ENCODE measurements around the gene SCN1A.
A peak's percentile ranks its signal among the peaks of the same experiment; 100 is the strongest.
"Not testable (repeated sequence)": the region's sequence is repeated elsewhere in the genome, so short reads cannot be mapped to it uniquely, and the experiment has no call there.

The SCN1A gene

GRCh38 chr2:166081131-166081632 lies 46.6 kb downstream of the SCN1A start:
- DNase-seq (ENCODE audit: low read depth), result no peak

GRCh38 chr2:166074430-166074829 lies 53.4 kb downstream of the SCN1A start:
- no peak for DNase-seq (ENCODE audit: low read depth)

DNA sequence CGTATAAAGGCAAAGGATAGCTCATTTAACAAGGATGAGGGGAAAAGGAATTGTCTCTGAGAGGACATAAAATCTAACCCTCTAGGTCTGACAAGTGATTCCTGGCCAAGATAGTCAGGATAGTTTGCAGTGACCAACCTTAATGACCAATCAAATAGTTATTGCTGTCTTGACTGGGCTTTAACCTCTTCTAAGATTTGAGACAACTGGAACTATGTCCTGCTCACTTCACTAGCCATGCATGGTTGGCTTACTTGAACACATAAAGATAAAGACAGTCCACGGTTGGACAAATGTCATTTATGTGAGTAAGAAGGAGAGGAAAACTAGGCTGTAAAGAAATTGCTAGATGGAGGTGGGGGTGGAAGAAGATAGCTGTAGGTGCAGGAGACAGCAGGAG lies 53.8 kb downstream of the SCN1A start:
- DNase-seq (ENCODE audit: low read depth), result no peak

DNA sequence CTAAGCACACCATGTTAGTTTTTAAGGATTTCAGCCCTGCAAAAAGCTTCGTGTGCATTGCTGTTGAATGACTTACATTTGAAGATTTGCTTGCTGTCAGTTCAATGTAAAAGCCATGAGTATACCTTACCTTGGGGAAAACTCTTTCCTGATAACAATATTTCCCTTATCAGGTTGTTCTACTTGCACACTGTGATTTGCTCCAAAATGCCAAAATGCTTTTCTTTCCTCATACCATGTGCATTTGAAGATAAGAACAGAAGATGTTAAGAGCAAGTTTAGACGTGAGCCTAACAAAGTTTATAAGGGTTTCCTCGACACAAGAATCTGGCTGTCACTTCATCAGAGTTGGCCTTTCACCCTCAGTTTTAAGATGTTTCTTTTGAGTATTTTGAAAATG lies 57.6 kb downstream of the SCN1A start:
- no peak for DNase-seq (ENCODE audit: low read depth)

GRCh38 chr2:166068981-166069380 lies 58.8 kb downstream of the SCN1A start:
- no peak for DNase-seq (ENCODE audit: low read depth)

DNA sequence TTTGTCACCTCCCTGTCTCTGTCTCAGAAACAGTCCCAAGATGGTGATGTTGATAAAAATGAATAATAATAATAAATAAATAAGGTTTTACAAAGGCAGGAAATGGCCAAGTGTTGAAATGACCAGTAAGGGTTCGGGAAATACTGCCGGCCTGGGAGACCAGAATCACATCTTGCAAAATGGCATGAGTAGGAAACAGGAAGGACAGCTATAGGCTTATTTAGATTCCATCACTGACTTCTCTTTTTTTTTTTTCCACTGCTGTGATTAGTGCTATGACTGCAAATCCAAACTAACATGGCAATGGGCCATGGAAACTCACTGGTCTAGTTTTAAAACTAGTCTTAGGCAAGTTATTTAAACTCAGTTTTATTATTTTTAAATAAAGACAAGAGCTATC lies 60.6 kb downstream of the SCN1A start:
- DNase-seq (ENCODE audit: low read depth), result no peak

DNA sequence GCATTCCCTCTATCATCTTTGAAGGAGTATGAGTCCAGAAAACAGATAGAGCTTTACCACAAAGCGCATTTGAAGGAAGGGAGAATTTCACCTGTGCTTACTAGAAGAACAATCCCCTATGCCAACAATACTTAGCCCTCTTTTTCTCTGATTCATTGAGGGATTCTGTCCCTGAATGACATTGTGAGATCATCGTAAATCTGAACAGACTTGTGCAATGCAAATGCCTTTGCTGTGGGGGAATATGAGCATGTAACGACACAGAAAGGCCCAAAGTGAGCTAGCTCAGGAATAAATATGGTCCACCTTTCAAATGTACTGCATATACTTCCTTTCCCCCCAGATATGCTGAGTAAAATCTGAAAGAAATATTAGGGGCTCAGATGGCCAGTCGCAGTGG lies 67.6 kb downstream of the SCN1A start:
- DNase-seq (ENCODE audit: low read depth), result no peak

- peak; percentile 37 for DNase-seq (ENCODE audit: low read depth)
Observed at GRCh38 chr2:166057370-166058164, 70.3 kb downstream of the SCN1A start.

GRCh38 chr2:166044853-166045483 lies 82.9 kb downstream of the SCN1A start:
- no peak for DNase-seq (ENCODE audit: low read depth)

DNA sequence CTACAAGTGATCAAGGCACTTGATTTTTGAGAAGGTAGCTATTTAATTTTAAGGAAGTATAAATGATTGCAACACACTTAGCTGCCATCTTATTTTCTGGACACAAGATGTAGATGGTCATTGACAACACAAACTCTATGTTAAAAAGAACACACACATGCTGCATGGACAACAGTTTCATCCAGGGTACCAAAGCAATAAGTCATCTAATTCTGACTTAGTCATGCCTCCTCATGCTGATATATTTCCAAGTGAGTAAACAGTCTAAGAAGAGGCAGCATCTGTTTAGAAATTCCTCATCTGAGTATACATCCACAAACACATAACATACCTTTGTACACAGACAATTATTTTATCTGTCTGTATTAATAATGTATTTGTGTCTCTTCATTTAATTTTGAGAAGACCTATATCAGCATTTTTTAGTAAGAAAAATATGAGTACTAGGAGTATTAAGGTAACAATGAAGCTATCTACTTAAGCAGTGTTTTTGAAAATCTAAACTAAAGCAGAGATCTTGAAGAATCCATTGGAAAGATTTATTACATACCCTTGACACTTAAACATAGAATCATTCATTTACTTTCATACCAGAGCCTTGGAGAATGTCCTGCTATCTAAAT lies 84.9 kb downstream of the SCN1A start:
- peak; percentile 7 for DNase-seq (ENCODE audit: low read depth)

- DNase-seq (ENCODE audit: low read depth), result peak; percentile 3
Observed at GRCh38 chr2:166042356-166042755, 85.5 kb downstream of the SCN1A start.

- no peak for DNase-seq (ENCODE audit: low read depth)
Observed at GRCh38 chr2:166041613-166042012, 86.2 kb downstream of the SCN1A start.

- no peak for DNase-seq (ENCODE audit: low read depth)
Observed at GRCh38 chr2:166032361-166032760, 95.5 kb downstream of the SCN1A start.

DNA sequence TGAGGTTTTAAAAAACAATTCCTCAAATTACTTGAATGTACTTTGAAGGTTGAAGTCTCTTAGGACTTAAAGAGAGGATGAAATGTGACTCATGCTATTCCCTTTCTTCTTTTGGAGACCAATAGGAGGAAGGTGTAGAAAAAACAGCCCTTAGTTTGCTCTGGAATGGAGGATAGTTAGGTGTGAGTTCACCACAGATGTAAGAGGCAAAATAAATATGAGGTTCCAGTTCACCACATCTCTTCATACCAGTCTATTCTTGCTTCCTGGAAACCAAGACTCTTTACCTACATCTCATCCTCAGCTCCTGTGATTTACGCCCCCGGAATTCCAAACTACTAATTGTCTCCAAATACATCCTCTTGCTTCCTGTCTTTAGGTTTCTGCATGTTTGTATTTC lies 96.8 kb downstream of the SCN1A start:
- no peak for DNase-seq (ENCODE audit: low read depth)

GRCh38 chr2:166025313-166025712 lies 102.5 kb downstream of the SCN1A start:
- no peak for DNase-seq (ENCODE audit: low read depth)

DNA sequence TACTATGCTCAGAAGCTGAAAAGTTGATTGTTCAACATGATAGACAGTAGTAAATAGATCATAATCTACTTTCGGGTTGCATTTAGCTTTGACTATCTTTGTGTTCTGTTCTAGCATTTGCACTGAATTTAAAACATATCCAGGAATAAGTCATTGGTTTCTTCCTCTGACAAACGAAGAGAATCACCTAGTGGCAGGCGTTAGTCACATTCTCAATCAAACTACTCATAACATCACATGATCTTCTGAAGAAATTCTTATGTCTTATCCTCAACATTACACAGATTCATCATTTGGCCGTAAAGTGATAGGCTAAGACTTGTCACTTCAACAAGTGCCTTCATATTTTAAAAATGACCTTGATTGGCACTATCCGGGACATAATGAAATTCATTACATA lies 110.6 kb downstream of the SCN1A start:
- DNase-seq (ENCODE audit: low read depth), result no peak

DNA sequence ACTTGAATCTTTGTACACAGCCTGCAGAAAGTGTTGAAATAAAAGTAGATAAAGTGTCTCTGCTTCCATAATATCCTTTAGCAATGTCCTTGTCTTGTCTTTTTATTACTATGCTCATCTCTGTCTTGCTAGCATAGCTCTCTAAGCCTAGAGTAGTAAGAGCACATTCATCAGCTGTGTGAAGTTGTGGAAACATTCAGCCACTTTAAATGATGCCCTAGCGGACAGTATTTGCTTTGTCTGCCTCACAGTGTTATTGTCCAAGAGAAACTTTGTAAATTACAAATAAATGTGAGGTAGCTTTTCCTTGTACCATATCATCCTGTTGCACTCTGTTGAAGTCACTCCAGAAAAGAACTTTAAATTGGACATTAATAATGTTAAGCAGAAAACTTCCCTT lies 113.9 kb downstream of the SCN1A start:
- DNase-seq (ENCODE audit: low read depth), result no peak

- no peak for DNase-seq (ENCODE audit: low read depth)
Observed at GRCh38 chr2:166011660-166012059, 116.2 kb downstream of the SCN1A start.

GRCh38 chr2:166000401-166000800 lies 127.4 kb downstream of the SCN1A start:
- no peak for DNase-seq (ENCODE audit: low read depth)

DNA sequence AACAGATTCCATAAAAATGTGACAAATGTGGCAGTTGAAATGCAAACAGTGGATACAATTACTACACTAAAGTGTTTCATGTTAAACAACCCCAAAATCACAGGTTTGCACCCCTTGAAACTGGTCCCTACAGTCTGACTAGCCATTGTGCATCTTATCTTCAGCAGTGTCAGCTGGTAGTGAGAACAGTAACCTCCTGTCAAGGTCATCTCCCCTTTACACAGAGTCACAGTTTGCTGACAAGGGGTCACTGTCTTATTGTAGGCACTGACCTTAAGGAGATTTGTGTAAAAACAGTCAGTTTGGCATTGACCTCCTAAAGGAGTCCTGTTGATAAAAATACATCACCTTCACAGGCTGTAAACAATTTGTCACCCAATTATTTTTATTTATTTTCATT lies 137.0 kb downstream of the SCN1A start:
- no peak for DNase-seq (ENCODE audit: low read depth)

- no peak for DNase-seq (ENCODE audit: low read depth)
Observed at GRCh38 chr2:165989851-165990250, 138.0 kb downstream of the SCN1A start.

DNA sequence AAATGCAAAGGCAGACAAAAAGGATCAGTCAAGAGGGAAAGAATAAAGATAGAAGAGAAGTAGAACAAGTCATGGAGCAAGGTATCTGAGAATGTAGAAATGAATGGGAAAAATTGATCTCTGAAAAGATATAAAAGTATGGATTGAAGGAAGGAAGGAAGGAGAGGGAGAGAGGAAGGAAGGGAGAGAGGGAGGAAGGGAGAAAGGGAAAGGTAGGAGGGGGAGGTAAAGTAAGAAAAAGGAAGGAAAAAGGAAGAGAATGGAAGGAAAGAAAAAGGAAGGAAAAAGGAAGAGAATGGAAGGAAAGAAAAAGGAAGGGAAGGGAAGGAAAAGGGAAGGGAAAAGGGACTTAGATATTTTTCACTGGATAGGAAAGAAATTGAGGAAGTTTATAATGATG lies 142.7 kb downstream of the SCN1A start:
- DNase-seq (ENCODE audit: low read depth), result no peak

GRCh38 chr2:165972161-165972560 lies 155.7 kb downstream of the SCN1A start:
- DNase-seq (ENCODE audit: low read depth), result not testable (repeated sequence)
